NCI-H1092 treated with DMSO at 0.1 percent for 48 hours (cell line): Measurements from ENCODE around the gene SESTD1.

Source experiments
- DNase-seq: peaks from one replicate; lab custom pipeline; 2025; lab: John Stamatoyannopoulos, UW

Gene SESTD1

GRCh38 chr2:179191110-179191509 is 73.5 kb downstream of the SESTD1 start:
- DNase-seq = no peak

GRCh38 chr2:179186126-179186525 is 78.5 kb downstream of the SESTD1 start:
- DNase-seq = no peak

- no peak for DNase-seq
These were observed 80.0 kb downstream of the SESTD1 start for GRCh38 chr2:179184610-179185009.

- no peak for DNase-seq
These were observed 83.6 kb downstream of the SESTD1 start for GRCh38 chr2:179181002-179181401.

GRCh38 chr2:179180242-179180641 is 84.4 kb downstream of the SESTD1 start:
- no peak for DNase-seq

GRCh38 chr2:179179719-179180118 is 84.9 kb downstream of the SESTD1 start:
- DNase-seq = no peak

GRCh38 chr2:179177694-179178093 is 86.9 kb downstream of the SESTD1 start:
- DNase-seq = no peak

GRCh38 chr2:179174240-179174639 is 90.4 kb downstream of the SESTD1 start:
- DNase-seq = no peak

- DNase-seq = no peak
These were observed 91.7 kb downstream of the SESTD1 start for GRCh38 chr2:179172894-179173293.

GRCh38 chr2:179171371-179171770 is 93.3 kb downstream of the SESTD1 start:
- DNase-seq = no peak

- no peak for DNase-seq
These were observed 93.7 kb downstream of the SESTD1 start for GRCh38 chr2:179170901-179171300.

- DNase-seq = no peak
These were observed 99.2 kb downstream of the SESTD1 start for GRCh38 chr2:179165356-179166000.

- no peak for DNase-seq
These were observed 123.4 kb downstream of the SESTD1 start for GRCh38 chr2:179141206-179141605.

- DNase-seq = no peak
These were observed 124.1 kb downstream of the SESTD1 start for GRCh38 chr2:179140571-179140970.

GRCh38 chr2:179139506-179139905 is 125.1 kb downstream of the SESTD1 start:
- DNase-seq = no peak

GRCh38 chr2:179137200-179137759 is 127.4 kb downstream of the SESTD1 start:
- DNase-seq = no peak

- no peak for DNase-seq
These were observed 131.6 kb downstream of the SESTD1 start for GRCh38 chr2:179133016-179133415.

- DNase-seq = no peak
These were observed 132.6 kb downstream of the SESTD1 start for GRCh38 chr2:179132076-179132475.

GRCh38 chr2:179130560-179130959 is 134.1 kb downstream of the SESTD1 start:
- DNase-seq = no peak

GRCh38 chr2:179129574-179130238 is 134.9 kb downstream of the SESTD1 start:
- DNase-seq = no peak

GRCh38 chr2:179125404-179125803 is 139.2 kb downstream of the SESTD1 start:
- DNase-seq = no peak

GRCh38 chr2:179124282-179124681 is 140.3 kb downstream of the SESTD1 start:
- no peak for DNase-seq

- no peak for DNase-seq
These were observed 141.4 kb downstream of the SESTD1 start for GRCh38 chr2:179123272-179123662.

- DNase-seq = no peak
These were observed 156.9 kb downstream of the SESTD1 start for GRCh38 chr2:179107737-179108136.
